ENCODE results near the gene HSD11B1L. TPM values are rescaled to one million over a fixed set of nuclear protein-coding genes. Genes with fewer than 3 reads are reported as not detected.

Gene HSD11B1L
- total and polyA plus RNA-seq, 2 donors (not counting 3 experiments of a cell fraction or from before 2014, with no cell fraction given): 4.4 to 9.1 TPM

GRCh38 chr19:5676772-5677105 is 4.1 kb upstream of the HSD11B1L start:
- FAIRE-seq (no peak), DNase-seq (ENCODE audit: low read depth, low spot score) (no peak)
- no peak overlapping the region for H3K27ac ChIP-seq (ENCODE audit: insufficient read depth, low read depth, low read length)
- H3K79me2 ChIP-seq (ENCODE audit: control insufficient read depth, insufficient read depth, low read length): peaks cover 9% of the 10 kb centered on the region
- intact Hi-C loops (cut with micrococcal nuclease) (no loop called here), dilution Hi-C loops (cut with MboI; ENCODE audit: extremely low pct_ligation_motif_present, low sequenced_read_pairs) (no loop called here)
- no peak for TF ChIP-seq EZH2 (IDR thresholded peaks at IDR 0.05; ENCODE audit: borderline replicate concordance, low read depth, low read length, severe bottlenecking)
- no peak for TF ChIP-seq CTCF (IDR thresholded peaks at IDR 0.05; ENCODE audit: extremely low read depth in 1 of 2, insufficient read depth in 1 of 2, low read depth in 1 of 2, low read length in 2 of 2)
- no peak for TF ChIP-seq POLR2A (IDR thresholded peaks at IDR 0.05; ENCODE audit: low read depth, low read length)
- no peak for TF ChIP-seq FOS (IDR thresholded peaks at IDR 0.05; ENCODE audit: borderline replicate concordance, insufficient read depth, low read length)
- TF ChIP-seq POLR2AphosphoS5 (IDR thresholded peaks at IDR 0.05; ENCODE audit: insufficient read depth, low read depth, low read length): no peak
- TF ChIP-seq GATA2 (IDR thresholded peaks at IDR 0.05; ENCODE audit: insufficient read depth, insufficient read length, low read depth, low read length): no peak
- no peak for TF ChIP-seq MAX (IDR thresholded peaks at IDR 0.05; ENCODE audit: insufficient read depth, insufficient read length)
- TF ChIP-seq MYC (IDR thresholded peaks at IDR 0.05; ENCODE audit: low read depth, low read length): no peak
- TF ChIP-seq JUN (IDR thresholded peaks at IDR 0.05; ENCODE audit: borderline replicate concordance, insufficient read depth, insufficient read length, low read depth): no peak
- no peaks in the 10 kb centered on the region for H4K20me1 ChIP-seq (replicated peaks; ENCODE audit: control insufficient read depth, extremely low read depth, insufficient read depth, low read length)
- CTCF ChIA-PET: interaction anchor here (1.1 kb wide), 1 partner anchor 10 kb away, joined by 4 read pairs; no protein-coding TSS in a partner anchor
- H2AFZ ChIP-seq (ENCODE audit: low read depth, low read length): no peak overlapping the region
- peaks cover 10% of the 10 kb centered on the region for H3K4me1 ChIP-seq (ENCODE audit: control insufficient read depth, extremely low read depth, insufficient read depth, low read length)
- BruUV-seq (replicated peaks): no TSS peak
- no peaks in the 10 kb centered on the region for H3K27me3 ChIP-seq (ENCODE audit: control insufficient read depth in 2 of 2, insufficient read depth in 2 of 2, low read length in 2 of 2)
- no peak overlapping the region for H3K9ac ChIP-seq (replicated peaks; ENCODE audit: extremely low read depth, insufficient read depth, low read length)
- H3K4me3 ChIP-seq (replicated peaks in 1 of 3; ENCODE audit: insufficient read depth in 1 of 3, low read depth in 1 of 3, low read length in 3 of 3): no peak overlapping the region
- no peaks in the 10 kb centered on the region for H3K9me3 ChIP-seq (replicated peaks; ENCODE audit: control insufficient read depth, insufficient read depth, low read length)
- H3K9me1 ChIP-seq (replicated peaks; ENCODE audit: control insufficient read depth, extremely low read depth, insufficient read depth, low read length): no peaks in the 10 kb centered on the region
- no peak overlapping the region for H3K4me2 ChIP-seq (ENCODE audit: insufficient read depth, low read length)
- peaks cover 0 to 5% of the 10 kb centered on the region in 2 experiments for H3K36me3 ChIP-seq (ENCODE audit: control insufficient read depth in 2 of 2, extremely low read depth in 1 of 2, insufficient read depth in 2 of 2, low read length in 2 of 2)
- POLR2A ChIA-PET: no interaction called here

All from endothelial cell of umbilical vein (primary cell).